ENCODE measurements around the gene HSFX3. TPM values are rescaled to one million over a fixed set of nuclear protein-coding genes. Genes with fewer than 3 reads are reported as not detected.

HSFX3 gene
- total and polyA plus RNA-seq, 2 donors (not counting 1 experiment from before 2014, with no cell fraction given), result not detected

- Mint-ChIP-seq H3K27ac (no peak overlapping the region), H3K4me3 (no peak overlapping the region), H3K27me3 (no peaks in the 10 kb centered on the region), H3K4me1 (peaks cover 15% of the 10 kb centered on the region), H3K9me3 (ENCODE audit: insufficient read depth) (no peaks in the 10 kb centered on the region)
- ChIA-PET POLR2A (no interaction called here), CTCF (interaction anchor here (1.3 kb wide), 1 partner anchor 40 kb away, joined by 4 read pairs; no protein-coding TSS in a partner anchor)
- no peak overlapping the region for H3K4me2 ChIP-seq (replicated peaks; ENCODE audit: low read depth, low read length, poor library complexity, severe bottlenecking)
- WGBS (ENCODE audit: insufficient coverage), result 83% methylated on average over 1 of the region's 5 CpGs
- peaks cover 7 to 15% of the 10 kb centered on the region in 2 donors for H3K4me1 ChIP-seq (ENCODE audit: control insufficient read depth in 2 of 2, insufficient read depth in 2 of 2, low read length in 2 of 2)
- H3K9ac ChIP-seq (ENCODE audit: low read length), result no peak overlapping the region
- DNase-seq, result no peak
- H3K4me3 ChIP-seq (ENCODE audit: control extremely low read depth in 1 of 5, extremely low read depth in 1 of 5, insufficient read depth in 1 of 5, low read depth in 2 of 5, low read length in 4 of 5), result no peak overlapping the region
- no peak for ATAC-seq (ENCODE audit: low read depth)
- H2AFZ ChIP-seq (ENCODE audit: insufficient read depth, low read depth, low read length, poor library complexity, severe bottlenecking), result no peak overlapping the region
- TF ChIP-seq EZH2 (IDR thresholded peaks at IDR 0.05; ENCODE audit: borderline replicate concordance, insufficient read depth, low read depth, low read length, poor library complexity, severe bottlenecking), result no peak
- TF ChIP-seq CTCF (IDR thresholded peaks at IDR 0.05), result no peak
- intact Hi-C loops (cut with micrococcal nuclease), result no loop called here
- no peak overlapping the region for H3K27ac ChIP-seq (ENCODE audit: low read length in 2 of 2)
- peaks cover 21% of the 10 kb centered on the region for H4K20me1 ChIP-seq (ENCODE audit: control insufficient read depth, insufficient read depth, low read length, poor library complexity, severe bottlenecking)
- peaks cover 0 to 77% of the 10 kb centered on the region in 2 experiments for H3K36me3 ChIP-seq (replicated peaks in 1 of 2; ENCODE audit: control extremely low read depth in 1 of 2, control insufficient read depth in 1 of 2, extremely low read depth in 1 of 2, insufficient read depth in 2 of 2, low read length in 1 of 2)
- H3K9me3 ChIP-seq (ENCODE audit: control extremely low read depth in 1 of 3, control insufficient read depth in 2 of 3, insufficient read depth in 1 of 3, low read length in 2 of 3), result no peaks in the 10 kb centered on the region
- H3K79me2 ChIP-seq (ENCODE audit: control insufficient read depth, insufficient read depth, low read length), result peaks cover 25% of the 10 kb centered on the region
- H3K27me3 ChIP-seq (replicated peaks in 1 of 4; ENCODE audit: control extremely low read depth in 1 of 4, control insufficient read depth in 3 of 4, insufficient read depth in 4 of 4, low read length in 3 of 4), result no peaks in the 10 kb centered on the region
Observed at GRCh38 chrX:149499766-149500165, 50.0 kb downstream of the HSFX3 start.

GRCh38 chrX:149498767-149499166 is 51.0 kb downstream of the HSFX3 start:
- H3K4me2 ChIP-seq (replicated peaks; ENCODE audit: low read depth, low read length, poor library complexity, severe bottlenecking), result no peak overlapping the region
- CTCF ChIA-PET, result no interaction called here
- H4K20me1 ChIP-seq (ENCODE audit: control insufficient read depth, insufficient read depth, low read length, poor library complexity, severe bottlenecking), result peaks cover 27% of the 10 kb centered on the region
- intact Hi-C loops (cut with micrococcal nuclease), result no loop called here
- peaks cover 13% of the 10 kb centered on the region for H3K4me1 Mint-ChIP-seq
- H3K27ac Mint-ChIP-seq, result no peak overlapping the region
- no CpG with 5 or more reads among the region's 4 CpGs for WGBS (ENCODE audit: insufficient coverage)
- no peak overlapping the region for H3K4me3 Mint-ChIP-seq
- peaks cover 0 to 7% of the 10 kb centered on the region in 2 donors for H3K4me1 ChIP-seq (ENCODE audit: control insufficient read depth in 2 of 2, insufficient read depth in 2 of 2, low read length in 2 of 2)
- POLR2A ChIA-PET, result no interaction called here
- no peaks in the 10 kb centered on the region for H3K27me3 ChIP-seq (replicated peaks in 1 of 4; ENCODE audit: control extremely low read depth in 1 of 4, control insufficient read depth in 3 of 4, insufficient read depth in 4 of 4, low read length in 3 of 4)
- peaks cover 17% of the 10 kb centered on the region for H3K79me2 ChIP-seq (ENCODE audit: control insufficient read depth, insufficient read depth, low read length)
- H3K9ac ChIP-seq (ENCODE audit: low read length), result no peak overlapping the region
- no peak for TF ChIP-seq CTCF (IDR thresholded peaks at IDR 0.05)
- H3K27me3 Mint-ChIP-seq, result no peaks in the 10 kb centered on the region
- H3K9me3 ChIP-seq (ENCODE audit: control extremely low read depth in 1 of 3, control insufficient read depth in 2 of 3, insufficient read depth in 1 of 3, low read length in 2 of 3), result no peaks in the 10 kb centered on the region
- no peak overlapping the region for H3K4me3 ChIP-seq (ENCODE audit: control extremely low read depth in 1 of 5, extremely low read depth in 1 of 5, insufficient read depth in 1 of 5, low read depth in 2 of 5, low read length in 4 of 5)
- H3K9me3 Mint-ChIP-seq (ENCODE audit: insufficient read depth), result no peaks in the 10 kb centered on the region
- H3K27ac ChIP-seq (ENCODE audit: low read length in 2 of 2), result no peak overlapping the region
- peaks cover 0 to 87% of the 10 kb centered on the region in 2 experiments for H3K36me3 ChIP-seq (replicated peaks in 1 of 2; ENCODE audit: control extremely low read depth in 1 of 2, control insufficient read depth in 1 of 2, extremely low read depth in 1 of 2, insufficient read depth in 2 of 2, low read length in 1 of 2)
- H2AFZ ChIP-seq (ENCODE audit: insufficient read depth, low read depth, low read length, poor library complexity, severe bottlenecking), result no peak overlapping the region
- no peak for ATAC-seq (ENCODE audit: low read depth)
- no peak for DNase-seq

Other genes starting within 250 kb of the HSFX3 start
- gene IDS, start 44.6 kb downstream of the HSFX3 start, total RNA-seq, result 169 TPM in 2 replicates
- 85.2 and 85.3 TPM in 2 replicates for gene IDS, start 44.6 kb downstream of the HSFX3 start, polyA plus RNA-seq
- 24.4 and 26.3 TPM in 2 replicates for gene EOLA1, start 8.9 kb downstream of the HSFX3 start, total RNA-seq
- gene EOLA1, start 8.9 kb downstream of the HSFX3 start, polyA plus RNA-seq, result 61.5 and 109 TPM in 2 replicates
- gene MAGEA9B, start 37.5 kb upstream of the HSFX3 start, total RNA-seq, result not detected in 2 replicates
- 0.04 TPM in 1 of 2 replicates, not detected in the other for gene MAGEA9B, start 37.5 kb upstream of the HSFX3 start, polyA plus RNA-seq
- 1.9 TPM in 1 of 2 replicates, not detected in the other for gene HSFX2, start 45.4 kb upstream of the HSFX3 start, total RNA-seq
- gene HSFX2, start 45.4 kb upstream of the HSFX3 start, polyA plus RNA-seq, result 1.6 TPM in 1 of 2 replicates, not detected in the other
- 27.5 and 28.6 TPM in 2 replicates for gene TMEM185A, start 81.9 kb upstream of the HSFX3 start, total RNA-seq
- gene TMEM185A, start 81.9 kb upstream of the HSFX3 start, polyA plus RNA-seq, result 17.8 and 25.2 TPM in 2 replicates
- gene MAGEA11, start 162.1 kb upstream of the HSFX3 start, total RNA-seq, result not detected in 2 replicates
- not detected in 2 replicates for gene MAGEA11, start 162.1 kb upstream of the HSFX3 start, polyA plus RNA-seq
- gene HSFX1, start 224.1 kb upstream of the HSFX3 start, total RNA-seq, result 2.9 and 4.2 TPM in 2 replicates
- 1.2 and 1.3 TPM in 2 replicates for gene HSFX1, start 224.1 kb upstream of the HSFX3 start, polyA plus RNA-seq
- not detected in 2 replicates for gene MAGEA9, start 232.0 kb upstream of the HSFX3 start, total RNA-seq
- not detected in 2 replicates for gene MAGEA9, start 232.0 kb upstream of the HSFX3 start, polyA plus RNA-seq